Keratinocyte (primary cell): ENCODE measurements around the gene RBMS3. TPM values are rescaled to one million over a fixed set of nuclear protein-coding genes. Genes with fewer than 3 reads are reported as not detected.

ENCODE experiments used
- DNase-seq: peaks from one replicate; pipeline ENCODE4 v3.0.0-alpha.2; 2011; ENCODE audit warnings: low read depth, missing footprints, low spot score
- FAIRE-seq: peaks from 2 replicates; lab custom pipeline; 2011; peaks lifted over from hg19 to GRCh38; lab: Jason Lieb, UNC
- H2AFZ ChIP-seq: 2 replicates; pipeline ENCODE4 v1.6.0; 2012; ENCODE audit warnings: low read length, control low read depth, inconsistent platforms; ENCODE audit not compliant: control insufficient read depth
- H3K27ac ChIP-seq: 2 replicates; pipeline ENCODE4 v1.5.1; 2011; ENCODE audit warnings: low read length; ENCODE audit not compliant: control insufficient read depth, insufficient read depth
- H3K27me3 ChIP-seq: 3 replicates; pipeline ENCODE4 v1.6.0; 2011; ENCODE audit warnings: low read length; ENCODE audit not compliant: control insufficient read depth, insufficient read depth; ENCODE audit errors: extremely low read depth
- H3K36me3 ChIP-seq, 2 experiments: 2 replicates in 1 of 2; 3 replicates in 1 of 2; pipeline ENCODE4 v1.5.1; 2011; ENCODE audit warnings: low read length in 2 of 2, mild to moderate bottlenecking in 1 of 2; ENCODE audit not compliant: control insufficient read depth in 2 of 2, insufficient read depth in 2 of 2; ENCODE audit errors: extremely low read depth in 1 of 2
- H3K4me1 ChIP-seq: 3 replicates; pipeline ENCODE4 v1.5.1; 2011; ENCODE audit warnings: low read length; ENCODE audit not compliant: control insufficient read depth, insufficient read depth; ENCODE audit errors: extremely low read depth
- H3K4me2 ChIP-seq: 3 replicates; pipeline ENCODE4 v1.6.0; 2011; ENCODE audit warnings: low read depth, low read length; ENCODE audit not compliant: control insufficient read depth, insufficient read depth; ENCODE audit errors: extremely low read depth
- H3K4me3 ChIP-seq, 3 experiments: fragments of 200-600 bp in 1 of 3; sonication (generic) in 1 of 3; 2 replicates in 2 of 3; 3 replicates in 1 of 3; pipeline ENCODE4 v1.5.1; 2011 to 2016; ENCODE audit warnings: low read length in 3 of 3, mild to moderate bottlenecking in 3 of 3, control low read depth in 2 of 3, inconsistent platforms in 1 of 3, low read depth in 1 of 3, mixed read lengths in 1 of 3, mixed run types in 1 of 3, moderate library complexity in 1 of 3; ENCODE audit not compliant: control insufficient read depth in 2 of 3, insufficient read depth in 2 of 3; ENCODE audit errors: extremely low read depth in 1 of 3
- H3K79me2 ChIP-seq: 2 replicates; pipeline ENCODE4 v1.6.0; 2012; ENCODE audit warnings: low read length; ENCODE audit not compliant: control insufficient read depth, insufficient read depth
- H3K9ac ChIP-seq: 3 replicates; pipeline ENCODE4 v1.6.0; 2011; ENCODE audit warnings: low read length; ENCODE audit not compliant: control insufficient read depth, insufficient read depth; ENCODE audit errors: extremely low read depth
- H3K9me1 ChIP-seq: 3 replicates; pipeline ENCODE4 v1.6.0; 2011; ENCODE audit warnings: low read length; ENCODE audit not compliant: control insufficient read depth, insufficient read depth; ENCODE audit errors: extremely low read depth
- H3K9me3 ChIP-seq: 2 replicates; pipeline ENCODE4 v1.5.1; 2012; ENCODE audit warnings: low read depth, low read length; ENCODE audit not compliant: control insufficient read depth
- H4K20me1 ChIP-seq: 3 replicates; pipeline ENCODE4 v1.6.0; 2011; ENCODE audit warnings: low read length; ENCODE audit not compliant: control insufficient read depth, insufficient read depth; ENCODE audit errors: extremely low read depth
- CTCF ChIP-seq, 3 experiments: IDR thresholded peaks in 1 of 3; conservative IDR thresholded peaks in 1 of 3; optimal IDR thresholded peaks in 1 of 3; 2 replicates in 2 of 3; 3 replicates in 1 of 3; pipeline versions ENCODE3 to v1.5.1; 2011; ENCODE audit warnings: low read length in 3 of 3, mild to moderate bottlenecking in 3 of 3, moderate library complexity in 2 of 3, control low read depth in 1 of 3, inconsistent platforms in 1 of 3; ENCODE audit not compliant: insufficient read depth in 2 of 3; ENCODE audit errors: extremely low read depth in 1 of 3
- EZH2 ChIP-seq: IDR thresholded peaks from one replicate; pipeline ENCODE4 v1.6.1; 2012; ENCODE audit warnings: inconsistent platforms, mild to moderate bottlenecking, low read length, moderate library complexity
- dilution Hi-C: fragments of 300-500 bp; cut with MboI; formaldehyde crosslinking; loops from one replicate; pipeline ENCODE4 v1.7.0; 2020; ENCODE audit warnings: low sequenced_read_pairs; ENCODE audit not compliant: extremely low pct_ligation_motif_present
- polyA plus RNA-seq, 5 experiments: library from polyadenylated mRNA; depleted of rRNA in 3 of 5; stranded (reverse) in 3 of 5; stranded (forward) in 1 of 5; unstranded in 1 of 5; fragments of >200 nt; gene quantifications; 1 replicate in 1 of 5; 2 replicates in 3 of 5; 3 replicates in 1 of 5; pipeline versions ENCODE4 v1.2.1 to v1.2.3, GENCODE V29; 2011 to 2012; ENCODE audit warnings: missing spikeins in 2 of 5, low read depth in 1 of 5, low replicate concordance in 1 of 5

RBMS3 gene
- polyA plus RNA-seq, 1 donor (not counting 4 experiments of a cell fraction or from before 2014, with no cell fraction given): 2.3 TPM

GRCh38 chr3:29991198-29991597, 710.3 kb downstream of the RBMS3 start:
- Histone ChIP-seq H3K36me3 (no peaks in the 10 kb centered on the region), H3K27me3 (no peaks in the 10 kb centered on the region), H4K20me1 (no peaks in the 10 kb centered on the region), H3K4me3 (no peak overlapping the region), H3K4me1 (no peaks in the 10 kb centered on the region), H3K79me2 (no peaks in the 10 kb centered on the region), H3K27ac (no peak overlapping the region), H2AFZ (no peak overlapping the region), H3K4me2 (no peak overlapping the region), H3K9ac (no peak overlapping the region), H3K9me1 (no peaks in the 10 kb centered on the region), H3K9me3 (no peaks in the 10 kb centered on the region)
- FAIRE-seq (no peak), DNase-seq (no peak)
- dilution Hi-C loops: no loop called here
- TF ChIP-seq EZH2 (no peak), CTCF (optimal IDR thresholded peaks at IDR 0.05 in 1 of 3, IDR thresholded peaks at IDR 0.05 in 1 of 3, conservative IDR thresholded peaks at IDR 0.05 in 1 of 3; ENCODE audit: extremely low read depth in 1 of 3, insufficient read depth in 2 of 3, low read length in 3 of 3) (no peak)

GRCh38 chr3:30002797-30003196, 721.9 kb downstream of the RBMS3 start:
- Histone ChIP-seq H3K4me3 (no peak overlapping the region), H2AFZ (no peak overlapping the region), H3K9me3 (no peaks in the 10 kb centered on the region), H3K4me2 (no peak overlapping the region), H3K4me1 (no peaks in the 10 kb centered on the region), H3K9me1 (no peaks in the 10 kb centered on the region), H3K27ac (no peak overlapping the region), H3K9ac (no peak overlapping the region), H4K20me1 (no peaks in the 10 kb centered on the region), H3K36me3 (no peaks in the 10 kb centered on the region), H3K27me3 (no peaks in the 10 kb centered on the region), H3K79me2 (no peaks in the 10 kb centered on the region)
- dilution Hi-C loops: no loop called here
- DNase-seq (no peak), FAIRE-seq (no peak)
- TF ChIP-seq EZH2: no peak

GRCh38 chr3:30003741-30004140, 722.9 kb downstream of the RBMS3 start:
- Histone ChIP-seq H2AFZ (no peak overlapping the region), H4K20me1 (no peaks in the 10 kb centered on the region), H3K9ac (no peak overlapping the region), H3K36me3 (no peaks in the 10 kb centered on the region), H3K27me3 (no peaks in the 10 kb centered on the region), H3K4me1 (no peaks in the 10 kb centered on the region), H3K79me2 (no peaks in the 10 kb centered on the region), H3K27ac (no peak overlapping the region), H3K4me3 (no peak overlapping the region), H3K9me1 (no peaks in the 10 kb centered on the region), H3K9me3 (no peaks in the 10 kb centered on the region), H3K4me2 (no peak overlapping the region)
- no peak for DNase-seq
- dilution Hi-C loops: no loop called here
- no peak for FAIRE-seq
- TF ChIP-seq EZH2 (no peak), CTCF (optimal IDR thresholded peaks at IDR 0.05 in 1 of 3, IDR thresholded peaks at IDR 0.05 in 1 of 3, conservative IDR thresholded peaks at IDR 0.05 in 1 of 3; ENCODE audit: extremely low read depth in 1 of 3, insufficient read depth in 2 of 3, low read length in 3 of 3) (no peak)
